Measurements from ENCODE around the gene RAP1GDS1. TPM values are rescaled to one million over a fixed set of nuclear protein-coding genes. Genes with fewer than 3 reads are reported as not detected.

RAP1GDS1 gene
- total RNA-seq, 4 donors from 2014 or later, result 36.2 to 40.9 (median 37.9) TPM

- H3K4me3 ChIP-seq (replicated peaks in 1 of 3), result no peak overlapping the region
- no peak overlapping the region for H3K27ac ChIP-seq
Measured at GRCh38 chr4:98332017-98332416, 70.8 kb downstream of the RAP1GDS1 start.

GRCh38 chr4:98334461-98334860, 73.3 kb downstream of the RAP1GDS1 start:
- 77 to 82% methylated on average over 5 of the region's 5 CpGs for WGBS, 2 donors
- H3K27me3 ChIP-seq, result no peaks in the 10 kb centered on the region
- no peak for TF ChIP-seq POLR2A (IDR thresholded peaks at IDR 0.05)
- H3K36me3 ChIP-seq, result no peaks in the 10 kb centered on the region
- no peak overlapping the region for H3K4me3 ChIP-seq (replicated peaks in 1 of 3)
- H3K27ac ChIP-seq, result no peak overlapping the region
- intact Hi-C loops (cut with DNase I), result no loop called here
- no peak for DNase-seq
- H3K9me3 ChIP-seq, result no peaks in the 10 kb centered on the region
- H3K4me1 ChIP-seq, result no peaks in the 10 kb centered on the region

More at GRCh38 chr4:98332017-98332416, 70.8 kb downstream of the RAP1GDS1 start:
- intact Hi-C loops (cut with DNase I), result no loop called here
- no peaks in the 10 kb centered on the region for H3K9me3 ChIP-seq
- 90 to 96% methylated on average over 1 of the region's 1 CpG for WGBS, 2 donors
- TF ChIP-seq CTCF (IDR thresholded peaks at IDR 0.05), result no peak
- no peak for TF ChIP-seq POLR2A (IDR thresholded peaks at IDR 0.05)
- no peak for DNase-seq
- H3K4me1 ChIP-seq, result no peaks in the 10 kb centered on the region
- no peaks in the 10 kb centered on the region for H3K27me3 ChIP-seq
- no peaks in the 10 kb centered on the region for H3K36me3 ChIP-seq

GRCh38 chr4:98338761-98339438, 77.7 kb downstream of the RAP1GDS1 start:
- DNase-seq, result no peak
- Histone ChIP-seq H3K36me3 (peaks cover 0 to 4% of the 10 kb centered on the region in 2 donors), H3K27me3 (no peaks in the 10 kb centered on the region), H3K9me3 (no peaks in the 10 kb centered on the region), H3K4me1 (peaks cover 0 to 4% of the 10 kb centered on the region in 2 donors), H3K4me3 (replicated peaks in 1 of 3) (no peak overlapping the region), H3K27ac (no peak overlapping the region)
- WGBS, 2 donors, result 93 to 97% methylated on average over 2 of the region's 2 CpGs
- TF ChIP-seq CTCF (IDR thresholded peaks at IDR 0.05) (no peak), POLR2A (IDR thresholded peaks at IDR 0.05) (no peak)
- intact Hi-C loops (cut with DNase I), result no loop called here

GRCh38 chr4:98341309-98341708, 80.1 kb downstream of the RAP1GDS1 start:
- Histone ChIP-seq H3K9me3 (no peaks in the 10 kb centered on the region), H3K4me1 (peaks cover 0 to 10% of the 10 kb centered on the region in 2 donors), H3K27ac (no peak overlapping the region), H3K27me3 (no peaks in the 10 kb centered on the region), H3K4me3 (replicated peaks in 1 of 3) (no peak overlapping the region), H3K36me3 (peaks cover 0 to 4% of the 10 kb centered on the region in 2 donors)
- no peak for DNase-seq
- 46 to 50% methylated on average over 2 of the region's 2 CpGs for WGBS, 2 donors
- intact Hi-C loops (cut with DNase I), result no loop called here
- TF ChIP-seq CTCF (IDR thresholded peaks at IDR 0.05) (no peak), POLR2A (IDR thresholded peaks at IDR 0.05) (no peak)

- TF ChIP-seq POLR2A (IDR thresholded peaks at IDR 0.05), result no peak
- no peak for TF ChIP-seq CTCF (IDR thresholded peaks at IDR 0.05)
- Histone ChIP-seq H3K36me3 (peaks cover 0 to 4% of the 10 kb centered on the region in 2 donors), H3K27me3 (no peaks in the 10 kb centered on the region), H3K27ac (no peak overlapping the region), H3K4me3 (replicated peaks in 1 of 3) (no peak overlapping the region), H3K4me1 (peaks cover 0 to 10% of the 10 kb centered on the region in 2 donors), H3K9me3 (no peaks in the 10 kb centered on the region)
- no peak for DNase-seq
- WGBS, 2 donors, result 87 to 95% methylated on average over 4 of the region's 4 CpGs
- intact Hi-C loops (cut with DNase I), result no loop called here
Measured at GRCh38 chr4:98343626-98344025, 82.4 kb downstream of the RAP1GDS1 start.
